ENCODE measurements around the gene STPG2.

- TF ChIP-seq, protein P1, sequence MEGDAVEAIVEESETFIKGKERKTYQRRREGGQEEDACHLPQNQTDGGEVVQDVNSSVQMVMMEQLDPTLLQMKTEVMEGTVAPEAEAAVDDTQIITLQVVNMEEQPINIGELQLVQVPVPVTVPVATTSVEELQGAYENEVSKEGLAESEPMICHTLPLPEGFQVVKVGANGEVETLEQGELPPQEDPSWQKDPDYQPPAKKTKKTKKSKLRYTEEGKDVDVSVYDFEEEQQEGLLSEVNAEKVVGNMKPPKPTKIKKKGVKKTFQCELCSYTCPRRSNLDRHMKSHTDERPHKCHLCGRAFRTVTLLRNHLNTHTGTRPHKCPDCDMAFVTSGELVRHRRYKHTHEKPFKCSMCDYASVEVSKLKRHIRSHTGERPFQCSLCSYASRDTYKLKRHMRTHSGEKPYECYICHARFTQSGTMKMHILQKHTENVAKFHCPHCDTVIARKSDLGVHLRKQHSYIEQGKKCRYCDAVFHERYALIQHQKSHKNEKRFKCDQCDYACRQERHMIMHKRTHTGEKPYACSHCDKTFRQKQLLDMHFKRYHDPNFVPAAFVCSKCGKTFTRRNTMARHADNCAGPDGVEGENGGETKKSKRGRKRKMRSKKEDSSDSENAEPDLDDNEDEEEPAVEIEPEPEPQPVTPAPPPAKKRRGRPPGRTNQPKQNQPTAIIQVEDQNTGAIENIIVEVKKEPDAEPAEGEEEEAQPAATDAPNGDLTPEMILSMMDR (IDR thresholded peaks at IDR 0.05): no peak
- no peak for TF ChIP-seq POLR2A (IDR thresholded peaks at IDR 0.05)
These were observed 158.6 kb downstream of the STPG2 start for GRCh38 chr4:97984545-97985131.

Data from transverse colon (tissue), 3 donors.